ENCODE data around the gene GABRQ. TPM values are rescaled to one million over a fixed set of nuclear protein-coding genes. Genes with fewer than 3 reads are reported as not detected.

The GABRQ gene
- total RNA-seq, 4 donors from 2014 or later: 0.07 TPM; not detected in 3

- Histone ChIP-seq H3K9me3 (no peaks in the 10 kb centered on the region), H3K36me3 (no peaks in the 10 kb centered on the region), H3K4me1 (no peaks in the 10 kb centered on the region), H3K4me3 (no peak overlapping the region), H3K27me3 (no peaks in the 10 kb centered on the region), H3K27ac (no peak overlapping the region)
- ATAC-seq: no peak
- no peak for TF ChIP-seq EP300 (IDR thresholded peaks at IDR 0.05)
- no peak for TF ChIP-seq POLR2AphosphoS5 (IDR thresholded peaks at IDR 0.05)
- no peak for TF ChIP-seq POLR2A (IDR thresholded peaks at IDR 0.05)
- TF ChIP-seq CTCF (IDR thresholded peaks at IDR 0.05): no peak
- WGBS, 2 donors (ENCODE audit: low coverage in 1 of 2): 43% methylated on average over 1 of the region's 1 CpG; no CpG with 5 or more reads in 1 of the 2 donors
Observed at GRCh38 chrX:152614791-152615190, 22.9 kb upstream of the GABRQ start.

- Histone ChIP-seq H3K4me3 (no peak overlapping the region), H3K36me3 (no peaks in the 10 kb centered on the region), H3K4me1 (no peaks in the 10 kb centered on the region), H3K27ac (no peak overlapping the region), H3K27me3 (no peaks in the 10 kb centered on the region), H3K9me3 (no peaks in the 10 kb centered on the region)
- TF ChIP-seq EP300 (IDR thresholded peaks at IDR 0.05) (no peak), POLR2A (IDR thresholded peaks at IDR 0.05) (no peak), CTCF (IDR thresholded peaks at IDR 0.05) (no peak), POLR2AphosphoS5 (IDR thresholded peaks at IDR 0.05) (no peak)
- no peak for ATAC-seq
- WGBS, 2 donors (ENCODE audit: low coverage in 1 of 2): 47 to 67% methylated on average over 1 to 2 of the region's 2 CpGs
Observed at GRCh38 chrX:152619897-152620296, 17.8 kb upstream of the GABRQ start.

- no peak for ATAC-seq
- Histone ChIP-seq H3K4me3 (no peak overlapping the region), H3K9me3 (no peaks in the 10 kb centered on the region), H3K27me3 (peaks cover 12% of the 10 kb centered on the region), H3K36me3 (no peaks in the 10 kb centered on the region), H3K27ac (no peak overlapping the region), H3K4me1 (no peaks in the 10 kb centered on the region)
- TF ChIP-seq POLR2A (IDR thresholded peaks at IDR 0.05) (no peak), CTCF (IDR thresholded peaks at IDR 0.05) (peak; percentile 30 to 72 (median 38)), EP300 (IDR thresholded peaks at IDR 0.05) (no peak), POLR2AphosphoS5 (IDR thresholded peaks at IDR 0.05) (no peak)
- 0 to 38% methylated on average over 1 to 6 of the region's 7 CpGs for WGBS, 2 donors (ENCODE audit: low coverage in 1 of 2)
Observed at GRCh38 chrX:152632445-152633097, 5.1 kb upstream of the GABRQ start.

- Histone ChIP-seq H3K4me3 (no peak overlapping the region), H3K27ac (no peak overlapping the region), H3K4me1 (peaks cover 0 to 6% (median 0%) of the 10 kb centered on the region in 3 donors), H3K27me3 (peaks cover 43% of the 10 kb centered on the region), H3K36me3 (no peaks in the 10 kb centered on the region), H3K9me3 (no peaks in the 10 kb centered on the region)
- no peak for ATAC-seq
- TF ChIP-seq CTCF (IDR thresholded peaks at IDR 0.05): peak in 2 of 4 experiments; percentile 29 to 50
- no peak for TF ChIP-seq POLR2AphosphoS5 (IDR thresholded peaks at IDR 0.05)
- WGBS, 2 donors (ENCODE audit: low coverage in 1 of 2): 0 to 14% methylated on average over 1 to 3 of the region's 7 CpGs
Observed at GRCh38 chrX:152635941-152636340, 1.8 kb upstream of the GABRQ start.

- H3K36me3 ChIP-seq: no peaks in the 10 kb centered on the region
- WGBS, 2 donors (ENCODE audit: low coverage in 1 of 2): no CpG with 5 or more reads among the region's 23 CpGs
- H3K9me3 ChIP-seq: no peaks in the 10 kb centered on the region
- no peak for TF ChIP-seq CTCF (IDR thresholded peaks at IDR 0.05)
- ATAC-seq: no peak
- H3K27me3 ChIP-seq: peaks cover 43% of the 10 kb centered on the region
- no peak overlapping the region for H3K4me3 ChIP-seq
- H3K4me1 ChIP-seq: peaks cover 0 to 6% (median 0%) of the 10 kb centered on the region in 3 donors
- no peak overlapping the region for H3K27ac ChIP-seq
Observed at GRCh38 chrX:152638443-152638904, 779 bp downstream of the GABRQ start.
